Hepatocyte (in vitro differentiated cells): ENCODE results near the gene LCT. TPM values are rescaled to one million over a fixed set of nuclear protein-coding genes. Genes with fewer than 3 reads are reported as not detected.

Source experiments
- DNase-seq: peaks from one replicate; pipeline ENCODE4 v3.0.0-alpha.2; 2016; ENCODE audit warnings: low spot score
- H2AFZ ChIP-seq: fragments of 200-600 bp; sonication (generic); 2 replicates; pipeline ENCODE4 v1.6.0; 2016; ENCODE audit warnings: antibody characterized with exemption, mild to moderate bottlenecking
- H3K27ac ChIP-seq: fragments of 200-600 bp; sonication (generic); 2 replicates; pipeline ENCODE4 v1.5.1; 2016; ENCODE audit warnings: mild to moderate bottlenecking
- H3K27me3 ChIP-seq: fragments of 200-600 bp; sonication (generic); 2 replicates; pipeline ENCODE4 v1.6.1; 2016
- H3K36me3 ChIP-seq: fragments of 200-600 bp; sonication (generic); replicated peaks from 2 replicates; pipeline ENCODE4 v1.5.1; 2016; ENCODE audit warnings: low read depth; ENCODE audit not compliant: insufficient read depth
- H3K4me1 ChIP-seq: fragments of 200-600 bp; sonication (generic); 2 replicates; pipeline ENCODE4 v1.5.1; 2016; ENCODE audit warnings: mild to moderate bottlenecking, moderate library complexity; ENCODE audit not compliant: insufficient read depth
- H3K4me2 ChIP-seq: fragments of 200-600 bp; sonication (generic); 2 replicates; pipeline ENCODE4 v1.6.0; 2016
- H3K4me3 ChIP-seq: fragments of 200-600 bp; sonication (generic); 2 replicates; pipeline ENCODE4 v1.5.1; 2016; ENCODE audit warnings: mild to moderate bottlenecking
- H3K79me2 ChIP-seq: fragments of 200-600 bp; sonication (generic); 2 replicates; pipeline ENCODE4 v1.6.0; 2017; ENCODE audit warnings: mild to moderate bottlenecking
- H3K9me2 ChIP-seq: fragments of 200-600 bp; sonication (generic); replicated peaks from 2 replicates; pipeline ENCODE4 v1.6.0; 2017; ENCODE audit warnings: mild to moderate bottlenecking; ENCODE audit not compliant: insufficient read depth
- H3K9me3 ChIP-seq: fragments of 200-600 bp; sonication (generic); 2 replicates; pipeline ENCODE4 v1.5.1; 2016; ENCODE audit warnings: low read depth, mild to moderate bottlenecking
- H4K20me1 ChIP-seq: fragments of 200-600 bp; sonication (generic); 2 replicates; pipeline ENCODE4 v1.6.0; 2016; ENCODE audit warnings: mild to moderate bottlenecking; ENCODE audit not compliant: insufficient read depth, poor library complexity, severe bottlenecking
- EZH2 ChIP-seq: fragments of 200-600 bp; sonication (generic); IDR thresholded peaks from 2 replicates; pipeline ENCODE4 v1.6.1; 2016; ENCODE audit warnings: antibody characterized with exemption, mild to moderate bottlenecking, borderline replicate concordance
- EZH2phosphoT487 ChIP-seq: fragments of 200-600 bp; sonication (generic); IDR thresholded peaks from one replicate; pipeline ENCODE4 v1.6.1; 2018; ENCODE audit warnings: antibody characterized with exemption, mild to moderate bottlenecking, low read depth, moderate library complexity; ENCODE audit not compliant: unreplicated experiment, severe bottlenecking
- WGBS: methylation state at CpG from one replicate; pipeline ENCODE4 v1.1.6; 2016; ENCODE audit warnings: low lambda C conversion rate; ENCODE audit errors: missing lambda C conversion rate; 5-methylcytosine and 5-hydroxymethylcytosine counted together
- polyA plus RNA-seq: library from polyadenylated mRNA; unstranded; fragments of >200 nt; fragmentation: Nextera tagmentation; extraction: Ambion mirVana; gene quantifications from 2 replicates; pipeline ENCODE4 v1.2.1, GENCODE V29; 2016
- total RNA-seq: library from RNA; depleted of rRNA; stranded (reverse); fragments of >200 nt; gene quantifications from 2 replicates; pipeline ENCODE4 v1.2.3, GENCODE V29; 2014
- TF ChIP-seq, protein P1 (sequence below): fragments of 200-600 bp; sonication (generic); IDR thresholded peaks from 2 replicates; pipeline ENCODE4 v1.5.1; 2016; ENCODE audit warnings: antibody characterized with exemption, mild to moderate bottlenecking; ENCODE audit not compliant: poor library complexity

Gene LCT
- total and polyA plus RNA-seq, 2 experiments from 2014 or later: 0.51 to 3.2 TPM

GRCh38 chr2:135829378-135830135 is 7.4 kb downstream of the LCT start:
- Histone ChIP-seq H3K4me2 (no peak overlapping the region), H2AFZ (no peak overlapping the region), H3K79me2 (no peaks in the 10 kb centered on the region), H3K4me3 (no peak overlapping the region), H3K36me3 (no peaks in the 10 kb centered on the region), H3K4me1 (peaks cover 5% of the 10 kb centered on the region), H4K20me1 (no peaks in the 10 kb centered on the region), H3K27me3 (no peaks in the 10 kb centered on the region), H3K27ac (no peak overlapping the region), H3K9me3 (no peaks in the 10 kb centered on the region), H3K9me2 (no peaks in the 10 kb centered on the region)
- DNase-seq: no peak
- TF ChIP-seq, protein P1, sequence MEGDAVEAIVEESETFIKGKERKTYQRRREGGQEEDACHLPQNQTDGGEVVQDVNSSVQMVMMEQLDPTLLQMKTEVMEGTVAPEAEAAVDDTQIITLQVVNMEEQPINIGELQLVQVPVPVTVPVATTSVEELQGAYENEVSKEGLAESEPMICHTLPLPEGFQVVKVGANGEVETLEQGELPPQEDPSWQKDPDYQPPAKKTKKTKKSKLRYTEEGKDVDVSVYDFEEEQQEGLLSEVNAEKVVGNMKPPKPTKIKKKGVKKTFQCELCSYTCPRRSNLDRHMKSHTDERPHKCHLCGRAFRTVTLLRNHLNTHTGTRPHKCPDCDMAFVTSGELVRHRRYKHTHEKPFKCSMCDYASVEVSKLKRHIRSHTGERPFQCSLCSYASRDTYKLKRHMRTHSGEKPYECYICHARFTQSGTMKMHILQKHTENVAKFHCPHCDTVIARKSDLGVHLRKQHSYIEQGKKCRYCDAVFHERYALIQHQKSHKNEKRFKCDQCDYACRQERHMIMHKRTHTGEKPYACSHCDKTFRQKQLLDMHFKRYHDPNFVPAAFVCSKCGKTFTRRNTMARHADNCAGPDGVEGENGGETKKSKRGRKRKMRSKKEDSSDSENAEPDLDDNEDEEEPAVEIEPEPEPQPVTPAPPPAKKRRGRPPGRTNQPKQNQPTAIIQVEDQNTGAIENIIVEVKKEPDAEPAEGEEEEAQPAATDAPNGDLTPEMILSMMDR: no peak
- no peak for TF ChIP-seq EZH2
- 77% methylated on average over 13 of the region's 13 CpGs for WGBS

DNA sequence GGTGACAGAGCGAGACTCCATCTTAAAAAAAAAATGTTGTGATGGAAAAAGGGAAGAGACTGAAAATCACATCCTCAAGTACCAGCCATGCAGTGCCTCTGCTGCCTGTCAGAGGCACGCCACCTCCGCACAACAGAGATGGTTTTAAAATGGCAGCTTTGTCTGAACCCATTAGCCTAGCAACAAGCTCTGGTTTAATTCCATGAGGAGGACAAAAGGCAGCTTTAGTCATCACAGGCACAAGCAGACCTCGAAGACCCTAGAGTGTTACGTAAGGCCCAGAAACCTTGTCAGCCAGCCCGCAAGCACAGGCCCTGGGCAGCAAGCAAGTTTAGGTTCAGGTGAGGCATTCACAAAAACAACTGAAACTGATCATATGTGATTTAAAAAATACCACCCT is 10.4 kb downstream of the LCT start:
- H3K4me1 ChIP-seq: peaks cover 5% of the 10 kb centered on the region
- no peak overlapping the region for H3K4me2 ChIP-seq
- H3K4me3 ChIP-seq: no peak overlapping the region
- no peaks in the 10 kb centered on the region for H3K79me2 ChIP-seq
- no peaks in the 10 kb centered on the region for H3K9me2 ChIP-seq
- DNase-seq: no peak
- TF ChIP-seq, protein P1: no peak
- no peak for TF ChIP-seq EZH2
- TF ChIP-seq EZH2phosphoT487: no peak
- WGBS: 93% methylated on average over 6 of the region's 6 CpGs
- no peaks in the 10 kb centered on the region for H4K20me1 ChIP-seq
- H2AFZ ChIP-seq: no peak overlapping the region
- H3K27me3 ChIP-seq: no peaks in the 10 kb centered on the region
- no peak overlapping the region for H3K27ac ChIP-seq
- no peaks in the 10 kb centered on the region for H3K9me3 ChIP-seq
- H3K36me3 ChIP-seq: no peaks in the 10 kb centered on the region

- Histone ChIP-seq H3K27me3 (no peaks in the 10 kb centered on the region), H3K4me2 (no peak overlapping the region), H4K20me1 (no peaks in the 10 kb centered on the region), H3K36me3 (no peaks in the 10 kb centered on the region), H3K4me1 (no peaks in the 10 kb centered on the region), H3K27ac (no peak overlapping the region), H2AFZ (no peak overlapping the region), H3K4me3 (no peak overlapping the region), H3K9me3 (no peaks in the 10 kb centered on the region), H3K79me2 (no peaks in the 10 kb centered on the region), H3K9me2 (no peaks in the 10 kb centered on the region)
- no peak for DNase-seq
- WGBS: 72% methylated on average over 10 of the region's 11 CpGs
- TF ChIP-seq EZH2phosphoT487: no peak
- TF ChIP-seq EZH2: no peak
- TF ChIP-seq, protein P1: no peak
These were observed 11.3 kb downstream of the LCT start for GRCh38 chr2:135825550-135826176.
